ENCODE results near the gene CERK. TPM values are rescaled to one million over a fixed set of nuclear protein-coding genes. Genes with fewer than 3 reads are reported as not detected.
"Not testable (repeated sequence)": the region's sequence is repeated elsewhere in the genome, so short reads cannot be mapped to it uniquely, and the experiment has no call there.

The CERK gene
- polyA plus RNA-seq, 1 of the 3 experiments (the other 2 are of a cell fraction): 32.6 TPM

- Histone ChIP-seq H4K20me1 (ENCODE audit: insufficient read depth) (no peaks in the 10 kb centered on the region), H3K4me3 (ENCODE audit: low read depth in 2 of 2, low read length in 1 of 2) (no peak overlapping the region), H3K9me2 (no peaks in the 10 kb centered on the region), H3K79me2 (ENCODE audit: insufficient read depth) (no peaks in the 10 kb centered on the region), H3F3A (replicated peaks; ENCODE audit: insufficient read depth) (no peaks in the 10 kb centered on the region), H2AFZ (ENCODE audit: low read depth) (no peak overlapping the region), H3K9ac (no peak overlapping the region), H3K27ac (ENCODE audit: low read depth in 2 of 2, low read length in 1 of 2) (no peak overlapping the region), H3K36me3 (replicated peaks in 1 of 2; ENCODE audit: control insufficient read depth in 1 of 2, insufficient read depth in 2 of 2, low read length in 1 of 2) (no peaks in the 10 kb centered on the region), H3K4me2 (no peak overlapping the region), H3K4me1 (ENCODE audit: control insufficient read depth in 1 of 2, insufficient read depth in 2 of 2, low read depth in 1 of 2, low read length in 1 of 2) (peaks cover 0 to 49% of the 10 kb centered on the region in 2 experiments; a peak in 1 of 4 replicates), H3K9me3 (no peaks in the 10 kb centered on the region), H3K27me3 (ENCODE audit: insufficient read depth) (no peaks in the 10 kb centered on the region)
- POLR2A ChIA-PET: no interaction called here
- WGBS (ENCODE audit: low lambda C conversion rate): 87% methylated on average over 9 of the region's 10 CpGs
- TF ChIP-seq EP300 (IDR thresholded peaks at IDR 0.05; ENCODE audit: borderline replicate concordance in 1 of 2, low read depth in 1 of 2, low read length in 1 of 2) (no peak), MXI1 (IDR thresholded peaks at IDR 0.05; ENCODE audit: low read depth, low read length) (no peak), RCOR1 (IDR thresholded peaks at IDR 0.05; ENCODE audit: low read length) (no peak), NRF1 (IDR thresholded peaks at IDR 0.05; ENCODE audit: low read depth, low read length) (no peak), GATA2 (CRISPR knock-in tag; IDR thresholded peaks at IDR 0.05) (no peak), TEAD4 (IDR thresholded peaks at IDR 0.05; ENCODE audit: borderline replicate concordance, insufficient read depth) (no peak)
- TF ChIP-seq, protein P1, sequence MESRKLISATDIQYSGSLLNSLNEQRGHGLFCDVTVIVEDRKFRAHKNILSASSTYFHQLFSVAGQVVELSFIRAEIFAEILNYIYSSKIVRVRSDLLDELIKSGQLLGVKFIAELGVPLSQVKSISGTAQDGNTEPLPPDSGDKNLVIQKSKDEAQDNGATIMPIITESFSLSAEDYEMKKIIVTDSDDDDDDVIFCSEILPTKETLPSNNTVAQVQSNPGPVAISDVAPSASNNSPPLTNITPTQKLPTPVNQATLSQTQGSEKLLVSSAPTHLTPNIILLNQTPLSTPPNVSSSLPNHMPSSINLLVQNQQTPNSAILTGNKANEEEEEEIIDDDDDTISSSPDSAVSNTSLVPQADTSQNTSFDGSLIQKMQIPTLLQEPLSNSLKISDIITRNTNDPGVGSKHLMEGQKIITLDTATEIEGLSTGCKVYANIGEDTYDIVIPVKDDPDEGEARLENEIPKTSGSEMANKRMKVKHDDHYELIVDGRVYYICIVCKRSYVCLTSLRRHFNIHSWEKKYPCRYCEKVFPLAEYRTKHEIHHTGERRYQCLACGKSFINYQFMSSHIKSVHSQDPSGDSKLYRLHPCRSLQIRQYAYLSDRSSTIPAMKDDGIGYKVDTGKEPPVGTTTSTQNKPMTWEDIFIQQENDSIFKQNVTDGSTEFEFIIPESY (IDR thresholded peaks at IDR 0.05; ENCODE audit: borderline replicate concordance, low read depth): no peak
- no peak for DNase-seq
- CTCF ChIA-PET: interaction anchor here (1.0 to 2.0 kb wide), 4 partner anchors 10 to 279 kb away, joined by 3 to 7 read pairs (median 4); no protein-coding TSS in a partner anchor
These were observed 91.4 kb downstream of the CERK start for GRCh38 chr22:46646531-46647215.

- H3K9me2 ChIP-seq; H2AFZ ChIP-seq (ENCODE audit: low read depth); H3K9ac ChIP-seq; H3K36me3 ChIP-seq (replicated peaks in 1 of 2; ENCODE audit: control insufficient read depth in 1 of 2, insufficient read depth in 2 of 2, low read length in 1 of 2); H3K9me3 ChIP-seq; DNase-seq; H4K20me1 ChIP-seq (ENCODE audit: insufficient read depth); H3F3A ChIP-seq (replicated peaks; ENCODE audit: insufficient read depth); H3K4me2 ChIP-seq; H3K27me3 ChIP-seq (ENCODE audit: insufficient read depth); H3K27ac ChIP-seq (ENCODE audit: low read depth in 2 of 2, low read length in 1 of 2); H3K4me3 ChIP-seq (ENCODE audit: low read depth in 2 of 2, low read length in 1 of 2); H3K79me2 ChIP-seq (ENCODE audit: insufficient read depth); POLR2A ChIA-PET: not testable (repeated sequence)
- H3K4me1 ChIP-seq (ENCODE audit: control insufficient read depth in 1 of 2, insufficient read depth in 2 of 2, low read depth in 1 of 2, low read length in 1 of 2): peaks cover 0 to 38% of the 10 kb centered on the region in 2 experiments; a peak in 1 of 4 replicates
- CTCF ChIA-PET: interaction anchor here (0.6 kb wide), 1 partner anchor 470 kb away, joined by 3 read pairs; no protein-coding TSS in a partner anchor
- WGBS (ENCODE audit: low lambda C conversion rate): 89% methylated on average over 5 of the region's 5 CpGs
These were observed 95.1 kb downstream of the CERK start for GRCh38 chr22:46642840-46643480.
